HCT116 (cell line): ENCODE results near the gene SELE. TPM values are rescaled to one million over a fixed set of nuclear protein-coding genes. Genes with fewer than 3 reads are reported as not detected.
"Not testable (repeated sequence)": the region's sequence is repeated elsewhere in the genome, so short reads cannot be mapped to it uniquely, and the experiment has no call there.

Source experiments
- ATAC-seq: fragments of 200-7000 bp; cut with Tn5 transposase; 2 replicates; pipeline ENCODE4 v1.9.1; 2020; ENCODE audit warnings: mild to moderate bottlenecking, moderate library complexity
- BruUV-seq: library from RNA; stranded (reverse); fragments of 400-500 nt; replicated peaks from 2 replicates; lab custom pipeline; 2021; lab: Mats Ljungman, UMichigan
- CTCF ChIA-PET: fragments of 300-600 bp; sonication (Branson Sonifier 250); formaldehyde crosslinking; loops from one replicate; lab custom pipeline; 2021; ENCODE audit warnings: antibody characterized with exemption; lab: Charles Lee
- POLR2A ChIA-PET: fragments of 300-600, 350-600 bp; sonication (Branson Sonifier 250); formaldehyde crosslinking; loops from one replicate; lab custom pipeline; 2021; ENCODE audit warnings: antibody characterized with exemption; lab: Charles Lee
- RAD21 ChIA-PET, 2 experiments: fragments of 300-600 bp; sonication (Branson Sonifier 250); formaldehyde crosslinking; loops; one replicate each; lab custom pipeline; 2023; ENCODE audit warnings: low total read pairs in 2 of 2; ENCODE audit not compliant: uncharacterized antibody in 2 of 2, unreplicated experiment in 2 of 2, low non-redundant PET in 1 of 2; lab: Charles Lee
- DNase-seq: peaks from one replicate; pipeline ENCODE4 v3.0.0-alpha.2; 2010; ENCODE audit warnings: low read depth, low spot score
- H2AFZ ChIP-seq: fragments of 200-600 bp; shearing (Covaris generic), sonication (generic); 2 replicates; pipeline ENCODE4 v1.6.1; 2017; ENCODE audit warnings: low read depth, mixed run types, mixed read lengths, antibody characterized with exemption, low read length; ENCODE audit not compliant: poor library complexity, severe bottlenecking
- H3K27ac ChIP-seq: 2 replicates; pipeline ENCODE4 v1.5.1; 2012; ENCODE audit warnings: low read depth, low read length
- H3K27me3 ChIP-seq: fragments of 200-600 bp; sonication (generic); 2 replicates; pipeline ENCODE4 v1.6.1; 2016; ENCODE audit warnings: mixed run types, low read length, mixed read lengths; ENCODE audit not compliant: insufficient read depth
- H3K36me3 ChIP-seq, 2 experiments: fragments of 200-500 bp in 1 of 2; fragments of 200-600 bp in 1 of 2; sonication (Bioruptor generic) in 1 of 2; sonication (generic) in 1 of 2; 2 replicates each; pipeline versions ENCODE4 v1.5.1 to v1.6.1; 2014 to 2016; ENCODE audit warnings: low read length in 2 of 2, inconsistent platforms in 1 of 2, mixed read lengths in 1 of 2, mixed run types in 1 of 2; ENCODE audit not compliant: insufficient read depth in 2 of 2, control insufficient read depth in 1 of 2
- H3K4me1 ChIP-seq, 2 experiments: fragments of 200-600 bp in 1 of 2; sonication (generic) in 1 of 2; 2 replicates each; pipeline versions ENCODE4 v1.5.1 to v1.6.1; 2012 to 2017; ENCODE audit warnings: low read length in 2 of 2, inconsistent platforms in 1 of 2, mild to moderate bottlenecking in 1 of 2, mixed read lengths in 1 of 2, mixed run types in 1 of 2, moderate library complexity in 1 of 2; ENCODE audit not compliant: insufficient read depth in 2 of 2, control insufficient read depth in 1 of 2
- H3K4me2 ChIP-seq: fragments of 200-600 bp; sonication (generic); 2 replicates; pipeline ENCODE4 v1.6.1; 2017; ENCODE audit warnings: mixed run types, low read length, mixed read lengths
- H3K4me3 ChIP-seq, 2 experiments: fragments of 200-600 bp in 1 of 2; sonication (generic) in 1 of 2; replicated peaks in 1 of 2; 2 replicates each; pipeline ENCODE4 v1.5.1; 2011 to 2016; ENCODE audit warnings: low read length in 2 of 2, control low read depth in 1 of 2, low read depth in 1 of 2, mild to moderate bottlenecking in 1 of 2, mixed read lengths in 1 of 2, mixed run types in 1 of 2
- H3K79me2 ChIP-seq: fragments of 200-600 bp; sonication (generic); 2 replicates; pipeline ENCODE4 v1.6.1; 2017; ENCODE audit warnings: mild to moderate bottlenecking, mixed run types, low read length, moderate library complexity, mixed read lengths; ENCODE audit not compliant: insufficient read depth
- H3K9ac ChIP-seq: fragments of 200-600 bp; sonication (generic); 2 replicates; pipeline ENCODE4 v1.6.1; 2016; ENCODE audit warnings: low read length, mixed read lengths
- H3K9me2 ChIP-seq: fragments of 200-600 bp; sonication (generic), shearing (Covaris generic); 2 replicates; pipeline ENCODE4 v1.6.1; 2017; ENCODE audit warnings: mixed run types, mild to moderate bottlenecking, moderate library complexity; ENCODE audit not compliant: insufficient read depth
- H3K9me3 ChIP-seq, 2 experiments: fragments of 200-500 bp in 1 of 2; fragments of 200-600 bp in 1 of 2; sonication (Bioruptor generic) in 1 of 2; sonication (generic) in 1 of 2; 2 replicates each; pipeline ENCODE4 v1.6.1; 2014 to 2017; ENCODE audit warnings: low read length in 2 of 2, mixed read lengths in 2 of 2, inconsistent platforms in 1 of 2, low read depth in 1 of 2, mild to moderate bottlenecking in 1 of 2, mixed run types in 1 of 2, moderate library complexity in 1 of 2; ENCODE audit not compliant: control insufficient read depth in 1 of 2, insufficient read depth in 1 of 2
- H4K20me1 ChIP-seq: fragments of 200-600 bp; sonication (generic), shearing (Covaris generic); 2 replicates; pipeline ENCODE4 v1.6.1; 2017; ENCODE audit warnings: mixed run types, mild to moderate bottlenecking, moderate library complexity; ENCODE audit not compliant: insufficient read depth
- ATF3 ChIP-seq: IDR thresholded peaks from 2 replicates; pipeline ENCODE4 v1.6.1; 2012
- CBX3 ChIP-seq: IDR thresholded peaks from 2 replicates; pipeline ENCODE4 v1.6.1; 2012; ENCODE audit warnings: low read depth
- ELF1 ChIP-seq: IDR thresholded peaks from 2 replicates; pipeline ENCODE4 v1.6.1; 2012; ENCODE audit warnings: low read depth, borderline replicate concordance
- MAX ChIP-seq: IDR thresholded peaks from 2 replicates; pipeline ENCODE4 v1.6.1; 2012
- POLR2AphosphoS5 ChIP-seq: IDR thresholded peaks from 2 replicates; pipeline ENCODE4 v1.6.1; 2011; ENCODE audit warnings: mild to moderate bottlenecking, low read depth, low read length, moderate library complexity
- RAD21 ChIP-seq: IDR thresholded peaks from 2 replicates; pipeline ENCODE4 v1.6.1; 2012; ENCODE audit warnings: low read depth, mild to moderate bottlenecking
- SIN3A ChIP-seq: IDR thresholded peaks from 2 replicates; pipeline ENCODE4 v1.6.1; 2012; ENCODE audit warnings: low read depth
- SRF ChIP-seq: IDR thresholded peaks from 2 replicates; pipeline ENCODE4 v1.6.1; 2012; ENCODE audit warnings: low read depth
- ZNF274 ChIP-seq: fragments of 200-500 bp; sonication (Bioruptor generic); IDR thresholded peaks from 2 replicates; pipeline ENCODE4 v1.6.1; 2014; ENCODE audit warnings: mild to moderate bottlenecking, low read depth, low read length, inconsistent platforms
- intact Hi-C: fragments of 100-400 bp; cut with micrococcal nuclease; formaldehyde crosslinking; loops from 2 replicates; pipeline ENCODE4 v1.10.0; 2022
- total RNA-seq: library from RNA; stranded (reverse); gene quantifications from one replicate; pipeline ENCODE4 v1.2.1, GENCODE V29; 2021; ENCODE audit not compliant: unreplicated experiment
- TF ChIP-seq, protein P1 (sequence below): IDR thresholded peaks from 2 replicates; pipeline ENCODE4 v1.6.1; 2011; ENCODE audit warnings: mild to moderate bottlenecking, low read length, moderate library complexity; ENCODE audit not compliant: insufficient replicate concordance; ENCODE audit errors: extremely low read depth
- TF ChIP-seq, protein P2 (sequence below): IDR thresholded peaks from 2 replicates; pipeline ENCODE4 v1.6.1; 2012; ENCODE audit warnings: low read depth

The SELE gene
- total RNA-seq, 1 experiment from 2014 or later: not detected

DNA sequence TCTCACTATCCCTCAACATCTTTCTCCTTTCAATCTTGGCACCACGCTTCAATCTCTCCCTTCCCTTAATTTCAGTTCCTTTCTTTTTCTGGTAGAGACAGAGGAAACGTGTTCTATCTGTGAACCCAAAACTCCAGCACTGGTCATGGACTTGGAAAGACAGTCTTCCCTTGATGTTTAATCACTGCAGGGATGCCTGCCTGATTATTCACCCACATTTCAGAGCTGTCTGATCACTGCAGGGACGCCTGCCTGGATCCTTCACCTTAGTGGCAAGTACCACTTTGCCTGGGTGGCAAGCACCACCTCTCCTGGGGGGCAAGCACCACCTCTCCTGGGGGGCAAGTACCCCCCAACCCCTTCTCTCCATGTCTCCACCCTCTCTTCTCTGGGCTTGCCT is 50.2 kb downstream of the SELE start:
- H3K9ac ChIP-seq: no peak overlapping the region
- intact Hi-C loops: no loop called here
- H2AFZ ChIP-seq: no peak overlapping the region
- no peak overlapping the region for H3K27ac ChIP-seq
- POLR2A ChIA-PET: no interaction called here
- H3K79me2 ChIP-seq: no peaks in the 10 kb centered on the region
- TF ChIP-seq, protein P1, sequence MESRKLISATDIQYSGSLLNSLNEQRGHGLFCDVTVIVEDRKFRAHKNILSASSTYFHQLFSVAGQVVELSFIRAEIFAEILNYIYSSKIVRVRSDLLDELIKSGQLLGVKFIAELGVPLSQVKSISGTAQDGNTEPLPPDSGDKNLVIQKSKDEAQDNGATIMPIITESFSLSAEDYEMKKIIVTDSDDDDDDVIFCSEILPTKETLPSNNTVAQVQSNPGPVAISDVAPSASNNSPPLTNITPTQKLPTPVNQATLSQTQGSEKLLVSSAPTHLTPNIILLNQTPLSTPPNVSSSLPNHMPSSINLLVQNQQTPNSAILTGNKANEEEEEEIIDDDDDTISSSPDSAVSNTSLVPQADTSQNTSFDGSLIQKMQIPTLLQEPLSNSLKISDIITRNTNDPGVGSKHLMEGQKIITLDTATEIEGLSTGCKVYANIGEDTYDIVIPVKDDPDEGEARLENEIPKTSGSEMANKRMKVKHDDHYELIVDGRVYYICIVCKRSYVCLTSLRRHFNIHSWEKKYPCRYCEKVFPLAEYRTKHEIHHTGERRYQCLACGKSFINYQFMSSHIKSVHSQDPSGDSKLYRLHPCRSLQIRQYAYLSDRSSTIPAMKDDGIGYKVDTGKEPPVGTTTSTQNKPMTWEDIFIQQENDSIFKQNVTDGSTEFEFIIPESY: no peak
- TF ChIP-seq ZNF274 (no peak), SRF (no peak), RAD21 (no peak), MAX (no peak), POLR2AphosphoS5 (no peak), CBX3 (no peak), ATF3 (no peak), ELF1 (no peak), SIN3A (no peak)
- TF ChIP-seq, protein P2, sequence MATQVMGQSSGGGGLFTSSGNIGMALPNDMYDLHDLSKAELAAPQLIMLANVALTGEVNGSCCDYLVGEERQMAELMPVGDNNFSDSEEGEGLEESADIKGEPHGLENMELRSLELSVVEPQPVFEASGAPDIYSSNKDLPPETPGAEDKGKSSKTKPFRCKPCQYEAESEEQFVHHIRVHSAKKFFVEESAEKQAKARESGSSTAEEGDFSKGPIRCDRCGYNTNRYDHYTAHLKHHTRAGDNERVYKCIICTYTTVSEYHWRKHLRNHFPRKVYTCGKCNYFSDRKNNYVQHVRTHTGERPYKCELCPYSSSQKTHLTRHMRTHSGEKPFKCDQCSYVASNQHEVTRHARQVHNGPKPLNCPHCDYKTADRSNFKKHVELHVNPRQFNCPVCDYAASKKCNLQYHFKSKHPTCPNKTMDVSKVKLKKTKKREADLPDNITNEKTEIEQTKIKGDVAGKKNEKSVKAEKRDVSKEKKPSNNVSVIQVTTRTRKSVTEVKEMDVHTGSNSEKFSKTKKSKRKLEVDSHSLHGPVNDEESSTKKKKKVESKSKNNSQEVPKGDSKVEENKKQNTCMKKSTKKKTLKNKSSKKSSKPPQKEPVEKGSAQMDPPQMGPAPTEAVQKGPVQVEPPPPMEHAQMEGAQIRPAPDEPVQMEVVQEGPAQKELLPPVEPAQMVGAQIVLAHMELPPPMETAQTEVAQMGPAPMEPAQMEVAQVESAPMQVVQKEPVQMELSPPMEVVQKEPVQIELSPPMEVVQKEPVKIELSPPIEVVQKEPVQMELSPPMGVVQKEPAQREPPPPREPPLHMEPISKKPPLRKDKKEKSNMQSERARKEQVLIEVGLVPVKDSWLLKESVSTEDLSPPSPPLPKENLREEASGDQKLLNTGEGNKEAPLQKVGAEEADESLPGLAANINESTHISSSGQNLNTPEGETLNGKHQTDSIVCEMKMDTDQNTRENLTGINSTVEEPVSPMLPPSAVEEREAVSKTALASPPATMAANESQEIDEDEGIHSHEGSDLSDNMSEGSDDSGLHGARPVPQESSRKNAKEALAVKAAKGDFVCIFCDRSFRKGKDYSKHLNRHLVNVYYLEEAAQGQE: no peak
- H3K36me3 ChIP-seq: no peaks in the 10 kb centered on the region
- CTCF ChIA-PET: no interaction called here
- no TSS peak for BruUV-seq
- no peaks in the 10 kb centered on the region for H3K4me1 ChIP-seq
- peaks cover 10% of the 10 kb centered on the region; the same call in 1 of the 2 replicates for H3K27me3 ChIP-seq
- H3K9me2 ChIP-seq: no peaks in the 10 kb centered on the region
- no peak for ATAC-seq
- H4K20me1 ChIP-seq: no peaks in the 10 kb centered on the region
- H3K4me2 ChIP-seq: no peak overlapping the region
- H3K4me3 ChIP-seq: no peak overlapping the region
- no peaks in the 10 kb centered on the region for H3K9me3 ChIP-seq
- no peak for DNase-seq
- RAD21 ChIA-PET: no interaction called here

DNA sequence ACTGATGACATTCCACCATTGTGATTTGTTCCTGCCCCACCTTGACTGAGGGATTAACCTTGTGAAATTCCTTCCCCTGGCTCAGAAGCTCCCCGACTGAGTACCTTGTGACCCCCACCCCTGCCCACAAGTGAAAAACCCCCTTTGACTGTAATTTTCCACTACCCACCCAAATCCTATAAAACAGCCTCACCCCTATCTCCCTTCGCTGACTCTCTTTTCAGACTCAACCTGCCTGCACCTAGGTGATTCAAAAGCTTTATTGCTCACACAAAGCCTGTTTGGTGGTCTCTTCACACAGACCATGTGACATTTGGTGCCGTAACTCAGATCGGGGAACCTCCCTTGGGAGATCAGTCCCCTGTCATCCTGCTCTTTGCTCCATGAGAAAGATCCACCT is 50.7 kb downstream of the SELE start:
- H3K79me2 ChIP-seq, RAD21 ChIA-PET, H4K20me1 ChIP-seq, ATAC-seq, H3K4me1 ChIP-seq, H3K9ac ChIP-seq, H3K4me3 ChIP-seq, H3K27me3 ChIP-seq, H3K4me2 ChIP-seq, DNase-seq, H3K36me3 ChIP-seq, POLR2A ChIA-PET, CTCF ChIA-PET, intact Hi-C loops, H2AFZ ChIP-seq, BruUV-seq, H3K9me3 ChIP-seq, H3K9me2 ChIP-seq, H3K27ac ChIP-seq: not testable (repeated sequence)
